Epithelial cell of esophagus (primary cell): Measurements from ENCODE around the gene CCDC87.

ENCODE experiments used
- DNase-seq: peaks from one replicate; pipeline ENCODE4 v3.0.0; 2010; ENCODE audit warnings: low read depth
- H3K4me3 ChIP-seq: 2 replicates; pipeline ENCODE4 v1.5.1; 2011; ENCODE audit warnings: mild to moderate bottlenecking, low read length, control low read depth
- TF ChIP-seq, protein P1 (sequence below): IDR thresholded peaks from 2 replicates; pipeline ENCODE4 v1.5.1; 2011; ENCODE audit warnings: low read depth, mild to moderate bottlenecking, low read length, control low read depth, inconsistent platforms; ENCODE audit not compliant: insufficient read depth; ENCODE audit errors: missing control alignments

The CCDC87 gene

DNA sequence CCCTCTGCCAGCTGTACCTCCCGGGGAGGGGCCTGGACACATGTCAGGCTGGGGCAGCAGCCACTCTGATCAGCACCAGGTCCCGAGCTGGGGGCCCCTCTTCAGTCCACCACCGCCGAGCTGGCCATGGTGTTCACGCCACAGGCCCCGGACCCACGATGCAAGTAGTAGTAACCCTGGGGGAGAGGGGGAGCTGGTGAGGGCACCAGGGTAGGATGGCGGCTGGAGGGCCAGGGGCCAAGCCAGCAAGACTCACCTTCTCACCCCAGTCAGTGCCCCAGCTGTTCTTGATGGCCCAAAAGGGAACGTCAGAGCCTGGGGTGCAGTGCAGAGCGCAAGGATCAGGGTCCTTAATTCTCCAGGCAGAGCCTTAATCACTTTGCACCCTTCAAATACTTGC is 29.0 kb downstream of the CCDC87 start:
- DNase-seq = no peak
- no peak overlapping the region for H3K4me3 ChIP-seq
- TF ChIP-seq, protein P1, sequence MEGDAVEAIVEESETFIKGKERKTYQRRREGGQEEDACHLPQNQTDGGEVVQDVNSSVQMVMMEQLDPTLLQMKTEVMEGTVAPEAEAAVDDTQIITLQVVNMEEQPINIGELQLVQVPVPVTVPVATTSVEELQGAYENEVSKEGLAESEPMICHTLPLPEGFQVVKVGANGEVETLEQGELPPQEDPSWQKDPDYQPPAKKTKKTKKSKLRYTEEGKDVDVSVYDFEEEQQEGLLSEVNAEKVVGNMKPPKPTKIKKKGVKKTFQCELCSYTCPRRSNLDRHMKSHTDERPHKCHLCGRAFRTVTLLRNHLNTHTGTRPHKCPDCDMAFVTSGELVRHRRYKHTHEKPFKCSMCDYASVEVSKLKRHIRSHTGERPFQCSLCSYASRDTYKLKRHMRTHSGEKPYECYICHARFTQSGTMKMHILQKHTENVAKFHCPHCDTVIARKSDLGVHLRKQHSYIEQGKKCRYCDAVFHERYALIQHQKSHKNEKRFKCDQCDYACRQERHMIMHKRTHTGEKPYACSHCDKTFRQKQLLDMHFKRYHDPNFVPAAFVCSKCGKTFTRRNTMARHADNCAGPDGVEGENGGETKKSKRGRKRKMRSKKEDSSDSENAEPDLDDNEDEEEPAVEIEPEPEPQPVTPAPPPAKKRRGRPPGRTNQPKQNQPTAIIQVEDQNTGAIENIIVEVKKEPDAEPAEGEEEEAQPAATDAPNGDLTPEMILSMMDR = no peak

GRCh38 chr11:66562907-66563583 is 29.8 kb downstream of the CCDC87 start:
- H3K4me3 ChIP-seq = no peak overlapping the region
- TF ChIP-seq, protein P1 = no peak
- DNase-seq = no peak

GRCh38 chr11:66562275-66562674 is 30.6 kb downstream of the CCDC87 start:
- no peak for DNase-seq
- TF ChIP-seq, protein P1 = no peak
- H3K4me3 ChIP-seq = no peak overlapping the region

- H3K4me3 ChIP-seq = no peak overlapping the region
- TF ChIP-seq, protein P1 = no peak
- no peak for DNase-seq
Observed at GRCh38 chr11:66561975-66562248, 31.0 kb downstream of the CCDC87 start.

DNA sequence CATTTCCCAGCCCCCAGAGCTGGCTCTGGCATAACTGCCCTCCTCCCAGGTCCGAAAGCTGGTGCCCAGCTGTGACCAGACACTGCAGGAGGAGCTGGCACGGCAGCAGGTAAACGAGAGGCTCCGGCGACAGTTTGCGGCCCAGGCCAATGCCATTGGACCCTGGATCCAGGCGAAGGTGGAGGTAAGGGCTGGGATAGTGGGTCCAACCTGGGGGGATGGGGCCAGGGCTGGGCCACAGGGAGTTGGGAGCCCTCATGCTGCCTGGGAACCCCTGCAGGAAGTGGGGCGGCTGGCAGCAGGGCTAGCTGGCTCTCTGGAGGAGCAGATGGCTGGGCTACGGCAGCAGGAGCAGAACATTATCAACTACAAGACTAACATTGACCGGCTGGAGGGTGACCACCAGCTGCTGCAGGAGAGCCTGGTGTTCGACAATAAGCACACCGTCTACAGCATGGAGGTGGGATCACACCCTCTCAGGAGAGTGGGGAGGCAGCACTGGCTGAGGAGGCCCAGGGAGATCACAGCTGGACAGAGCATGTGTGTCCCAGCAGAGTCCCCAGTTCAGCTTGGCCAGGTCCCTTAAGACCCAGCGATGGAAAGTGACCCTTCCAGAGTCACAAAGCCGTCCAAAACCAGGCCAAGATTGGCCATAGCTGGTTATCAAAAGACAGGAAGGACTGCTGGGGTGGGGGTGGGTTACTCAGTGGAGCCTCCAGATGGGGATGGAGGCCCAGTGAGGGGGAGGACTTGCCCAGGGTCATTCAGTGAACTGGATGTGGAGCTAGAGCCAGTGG is 31.5 kb downstream of the CCDC87 start:
- TF ChIP-seq, protein P1 = no peak
- H3K4me3 ChIP-seq = no peak overlapping the region
- no peak for DNase-seq

- TF ChIP-seq, protein P1 = no peak
- no peak overlapping the region for H3K4me3 ChIP-seq
- DNase-seq = no peak
Observed at GRCh38 chr11:66559866-66560676, 32.8 kb downstream of the CCDC87 start.
